HepG2 (cell line): ENCODE results near the gene PLEKHG4. TPM values are rescaled to one million over a fixed set of nuclear protein-coding genes. Genes with fewer than 3 reads are reported as not detected.

Source experiments
- CCAR2 ChIP-seq: fragments of 200-400 bp; formaldehyde crosslinking; optimal IDR thresholded peaks from 2 replicates; pipeline ENCODE3; 2018; ENCODE audit warnings: low read depth, mild to moderate bottlenecking, low read length, moderate library complexity
- RAD21 ChIP-seq: fragments of 450-650 bp; formaldehyde crosslinking; IDR thresholded peaks from 2 replicates; pipeline ENCODE4 v1.5.0; 2020; ENCODE audit warnings: mild to moderate bottlenecking
- RBAK ChIP-seq: sonication (generic); formaldehyde crosslinking; IDR thresholded peaks from 2 replicates; pipeline ENCODE4 v1.5.1; 2020; ENCODE audit warnings: mild to moderate bottlenecking, missing genetic modification reagents
- RORA ChIP-seq: sonication (generic); formaldehyde crosslinking; IDR thresholded peaks from 2 replicates; pipeline ENCODE4 v1.5.0; 2020; ENCODE audit warnings: mild to moderate bottlenecking, missing genetic modification reagents, moderate library complexity
- SNAI1 ChIP-seq: sonication (generic); formaldehyde crosslinking; IDR thresholded peaks from 2 replicates; pipeline ENCODE4 v1.5.0; 2020; ENCODE audit warnings: mild to moderate bottlenecking, missing genetic modification reagents, borderline replicate concordance
- TARDBP ChIP-seq: sonication (generic); formaldehyde crosslinking; IDR thresholded peaks from 2 replicates; pipeline ENCODE4 v1.8.0; 2022; ENCODE audit warnings: mild to moderate bottlenecking, missing genetic modification reagents
- YEATS2 ChIP-seq: sonication (generic); formaldehyde crosslinking; IDR thresholded peaks from 2 replicates; pipeline ENCODE4 v1.4.0; 2020; ENCODE audit warnings: missing genetic modification reagents, borderline replicate concordance
- ZBTB21 ChIP-seq: sonication (generic); formaldehyde crosslinking; IDR thresholded peaks from 2 replicates; pipeline ENCODE4 v1.4.0; 2020; ENCODE audit warnings: missing genetic modification reagents
- ZNF331 ChIP-seq: sonication (generic); formaldehyde crosslinking; IDR thresholded peaks from 2 replicates; pipeline ENCODE4 v1.4.0; 2020; ENCODE audit warnings: missing genetic modification reagents
- ZNF557 ChIP-seq: sonication (generic); formaldehyde crosslinking; IDR thresholded peaks from 2 replicates; pipeline ENCODE4 v1.4.0; 2020; ENCODE audit warnings: missing genetic modification reagents
- ZNF567 ChIP-seq: sonication (generic); formaldehyde crosslinking; IDR thresholded peaks from 2 replicates; pipeline ENCODE4 v1.8.1; 2023; ENCODE audit warnings: mild to moderate bottlenecking, missing genetic modification reagents, borderline replicate concordance
- ZNF570 ChIP-seq: sonication (generic); formaldehyde crosslinking; IDR thresholded peaks from 2 replicates; pipeline ENCODE4 v1.4.0; 2020; ENCODE audit warnings: mild to moderate bottlenecking, missing genetic modification reagents, borderline replicate concordance
- ZNF672 ChIP-seq: sonication (generic); formaldehyde crosslinking; IDR thresholded peaks from 2 replicates; pipeline ENCODE4 v1.8.1; 2022; ENCODE audit warnings: missing genetic modification reagents
- ZNF761 ChIP-seq: sonication (generic); formaldehyde crosslinking; conservative IDR thresholded peaks from 2 replicates; pipeline ENCODE4 v1.4.0; 2020; ENCODE audit warnings: mild to moderate bottlenecking, missing genetic modification reagents
- polyA plus RNA-seq, 8 experiments: library from polyadenylated mRNA; depleted of rRNA in 3 of 8; stranded (reverse) in 7 of 8; unstranded in 1 of 8; fragments of >200 nt; fragmentation: Illumina TruSeq in 4 of 8; extraction: Trizol in 4 of 8; gene quantifications; 2 replicates each; pipeline versions ENCODE4 v1.2.1 to v1.2.3, GENCODE V29; 2011 to 2016; ENCODE audit warnings: low read depth in 4 of 8, missing spikeins in 1 of 8, mixed read lengths in 1 of 8; ENCODE audit not compliant: insufficient read depth in 1 of 8
- total RNA-seq, 5 experiments: library from RNA; depleted of rRNA; stranded (reverse); fragments of >200 nt; fragmentation: Illumina TruSeq; extraction: Trizol; gene quantifications; 2 replicates each; pipeline ENCODE4 v1.2.3, GENCODE V29; 2016; ENCODE audit warnings: low read depth in 1 of 5
- TF ChIP-seq, protein P1 (sequence below): IDR thresholded peaks from 2 replicates; pipeline ENCODE4 v1.6.1; 2016; ENCODE audit warnings: missing biosample characterization, missing genetic modification reagents, low read depth
- TF ChIP-seq, protein P2 (sequence below): sonication (generic); formaldehyde crosslinking; IDR thresholded peaks from 2 replicates; pipeline ENCODE4 v1.4.0; 2020; ENCODE audit warnings: missing genetic modification reagents; ENCODE audit errors: not compliant biosample characterization
- TF ChIP-seq, protein P3 (sequence below): sonication (generic); formaldehyde crosslinking; IDR thresholded peaks from 2 replicates; pipeline ENCODE4 v1.5.0; 2020; ENCODE audit warnings: mild to moderate bottlenecking, missing genetic modification reagents
- TF ChIP-seq, protein P4 (sequence below): sonication (generic); formaldehyde crosslinking; conservative IDR thresholded peaks from 2 replicates; pipeline ENCODE4 v1.8.1; 2023; ENCODE audit warnings: missing genetic modification reagents
- TF ChIP-seq, protein P5 (sequence below): sonication (generic); formaldehyde crosslinking; IDR thresholded peaks from 2 replicates; pipeline ENCODE4 v1.4.0; 2020; ENCODE audit warnings: mild to moderate bottlenecking, missing genetic modification reagents
- TF ChIP-seq, protein P6 (sequence below): conservative IDR thresholded peaks from 2 replicates; pipeline ENCODE4 v1.6.1; 2018; ENCODE audit warnings: missing genetic modification reagents

Gene PLEKHG4
- total and polyA plus RNA-seq, 2 of the 13 experiments (the other 11 are each of a cell fraction or from before 2014, with no cell fraction given): 7.1 to 13.6 TPM

DNA sequence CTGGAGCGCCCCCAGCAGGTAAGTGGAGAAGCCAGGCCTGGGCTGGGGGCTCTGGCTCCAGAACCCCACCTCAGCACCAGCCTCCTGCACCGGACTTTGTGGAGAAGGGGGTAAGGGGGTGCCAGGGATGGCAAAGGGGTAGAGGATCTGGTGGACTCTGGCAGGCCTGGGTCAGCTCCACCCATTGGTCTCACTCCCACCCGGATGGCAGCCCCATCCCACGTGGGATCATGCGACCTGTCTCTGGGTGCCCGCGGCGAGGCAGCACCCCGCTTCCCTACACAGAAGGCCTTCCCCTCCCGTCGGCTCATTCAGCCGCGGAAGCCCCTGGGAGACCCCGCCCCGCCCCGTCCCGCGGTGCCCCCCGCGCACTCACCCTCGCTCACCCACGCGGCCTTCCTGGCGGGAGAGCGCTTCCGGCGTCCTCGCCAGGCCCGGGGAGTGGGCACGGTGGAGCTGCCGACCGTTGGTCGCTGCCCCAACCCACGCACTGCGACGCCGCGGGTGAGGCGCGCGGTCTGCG, 498 bp upstream of the PLEKHG4 start (continued):
- TF ChIP-seq, protein P1, sequence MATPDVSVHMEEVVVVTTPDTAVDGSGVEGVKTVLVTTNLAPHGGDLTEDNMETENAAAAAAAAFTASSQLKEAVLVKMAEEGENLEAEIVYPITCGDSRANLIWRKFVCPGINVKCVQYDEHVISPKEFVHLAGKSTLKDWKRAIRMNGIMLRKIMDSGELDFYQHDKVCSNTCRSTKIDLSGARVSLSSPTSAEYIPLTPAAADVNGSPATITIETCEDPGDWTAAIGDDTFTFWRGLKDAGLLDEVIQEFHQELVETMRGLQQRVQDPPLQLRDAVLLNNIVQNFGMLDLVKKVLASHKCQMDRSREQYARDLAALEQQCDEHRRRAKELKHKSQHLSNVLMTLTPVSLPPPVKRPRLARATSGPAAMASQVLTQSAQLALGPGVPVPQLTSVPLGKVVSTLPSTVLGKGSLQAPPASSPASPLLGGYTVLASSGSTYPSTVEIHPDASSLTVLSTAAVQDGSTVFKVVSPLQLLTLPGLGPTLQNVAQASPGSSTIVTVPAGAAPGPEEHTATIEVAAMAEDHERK (CRISPR knock-in tag): no peak
- TF ChIP-seq ZNF672: no peak
- TF ChIP-seq ZNF557 (CRISPR knock-in tag): peak; percentile 63; the same call in 1 of the 2 replicates
- TF ChIP-seq, protein P2, sequence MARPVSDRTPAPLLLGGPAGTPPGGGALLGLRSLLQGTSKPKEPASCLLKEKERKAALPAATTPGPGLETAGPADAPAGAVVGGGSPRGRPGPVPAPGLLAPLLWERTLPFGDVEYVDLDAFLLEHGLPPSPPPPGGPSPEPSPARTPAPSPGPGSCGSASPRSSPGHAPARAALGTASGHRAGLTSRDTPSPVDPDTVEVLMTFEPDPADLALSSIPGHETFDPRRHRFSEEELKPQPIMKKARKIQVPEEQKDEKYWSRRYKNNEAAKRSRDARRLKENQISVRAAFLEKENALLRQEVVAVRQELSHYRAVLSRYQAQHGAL (CRISPR knock-in tag): no peak
- no peak for TF ChIP-seq CCAR2
- TF ChIP-seq, protein P3, sequence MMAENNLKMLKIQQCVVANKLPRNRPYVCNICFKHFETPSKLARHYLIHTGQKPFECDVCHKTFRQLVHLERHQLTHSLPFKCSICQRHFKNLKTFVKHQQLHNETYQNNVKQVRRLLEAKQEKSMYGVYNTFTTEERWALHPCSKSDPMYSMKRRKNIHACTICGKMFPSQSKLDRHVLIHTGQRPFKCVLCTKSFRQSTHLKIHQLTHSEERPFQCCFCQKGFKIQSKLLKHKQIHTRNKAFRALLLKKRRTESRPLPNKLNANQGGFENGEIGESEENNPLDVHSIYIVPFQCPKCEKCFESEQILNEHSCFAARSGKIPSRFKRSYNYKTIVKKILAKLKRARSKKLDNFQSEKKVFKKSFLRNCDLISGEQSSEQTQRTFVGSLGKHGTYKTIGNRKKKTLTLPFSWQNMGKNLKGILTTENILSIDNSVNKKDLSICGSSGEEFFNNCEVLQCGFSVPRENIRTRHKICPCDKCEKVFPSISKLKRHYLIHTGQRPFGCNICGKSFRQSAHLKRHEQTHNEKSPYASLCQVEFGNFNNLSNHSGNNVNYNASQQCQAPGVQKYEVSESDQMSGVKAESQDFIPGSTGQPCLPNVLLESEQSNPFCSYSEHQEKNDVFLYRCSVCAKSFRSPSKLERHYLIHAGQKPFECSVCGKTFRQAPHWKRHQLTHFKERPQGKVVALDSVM (CRISPR knock-in tag): no peak
- TF ChIP-seq ZNF331: 0 out of 2 replicates have a peak, but pooled peaks have one; percentile 25
- no peak; the same call in 1 of the 2 replicates for TF ChIP-seq TARDBP
- TF ChIP-seq YEATS2 (CRISPR knock-in tag): 0 out of 2 replicates have a peak, but pooled peaks have one; percentile 20
- TF ChIP-seq ZNF570: no peak
- no peak for TF ChIP-seq RAD21 (CRISPR knock-in tag)
- no peak for TF ChIP-seq ZNF567
- no peak; the same call in 1 of the 2 replicates for TF ChIP-seq ZNF761 (CRISPR knock-in tag)
- no peak for TF ChIP-seq RORA (CRISPR knock-in tag)
- TF ChIP-seq SNAI1: no peak
- TF ChIP-seq, protein P4, sequence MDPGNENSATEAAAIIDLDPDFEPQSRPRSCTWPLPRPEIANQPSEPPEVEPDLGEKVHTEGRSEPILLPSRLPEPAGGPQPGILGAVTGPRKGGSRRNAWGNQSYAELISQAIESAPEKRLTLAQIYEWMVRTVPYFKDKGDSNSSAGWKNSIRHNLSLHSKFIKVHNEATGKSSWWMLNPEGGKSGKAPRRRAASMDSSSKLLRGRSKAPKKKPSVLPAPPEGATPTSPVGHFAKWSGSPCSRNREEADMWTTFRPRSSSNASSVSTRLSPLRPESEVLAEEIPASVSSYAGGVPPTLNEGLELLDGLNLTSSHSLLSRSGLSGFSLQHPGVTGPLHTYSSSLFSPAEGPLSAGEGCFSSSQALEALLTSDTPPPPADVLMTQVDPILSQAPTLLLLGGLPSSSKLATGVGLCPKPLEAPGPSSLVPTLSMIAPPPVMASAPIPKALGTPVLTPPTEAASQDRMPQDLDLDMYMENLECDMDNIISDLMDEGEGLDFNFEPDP (CRISPR knock-in tag): no peak
- TF ChIP-seq RBAK (CRISPR knock-in tag): no peak
- TF ChIP-seq, protein P5, sequence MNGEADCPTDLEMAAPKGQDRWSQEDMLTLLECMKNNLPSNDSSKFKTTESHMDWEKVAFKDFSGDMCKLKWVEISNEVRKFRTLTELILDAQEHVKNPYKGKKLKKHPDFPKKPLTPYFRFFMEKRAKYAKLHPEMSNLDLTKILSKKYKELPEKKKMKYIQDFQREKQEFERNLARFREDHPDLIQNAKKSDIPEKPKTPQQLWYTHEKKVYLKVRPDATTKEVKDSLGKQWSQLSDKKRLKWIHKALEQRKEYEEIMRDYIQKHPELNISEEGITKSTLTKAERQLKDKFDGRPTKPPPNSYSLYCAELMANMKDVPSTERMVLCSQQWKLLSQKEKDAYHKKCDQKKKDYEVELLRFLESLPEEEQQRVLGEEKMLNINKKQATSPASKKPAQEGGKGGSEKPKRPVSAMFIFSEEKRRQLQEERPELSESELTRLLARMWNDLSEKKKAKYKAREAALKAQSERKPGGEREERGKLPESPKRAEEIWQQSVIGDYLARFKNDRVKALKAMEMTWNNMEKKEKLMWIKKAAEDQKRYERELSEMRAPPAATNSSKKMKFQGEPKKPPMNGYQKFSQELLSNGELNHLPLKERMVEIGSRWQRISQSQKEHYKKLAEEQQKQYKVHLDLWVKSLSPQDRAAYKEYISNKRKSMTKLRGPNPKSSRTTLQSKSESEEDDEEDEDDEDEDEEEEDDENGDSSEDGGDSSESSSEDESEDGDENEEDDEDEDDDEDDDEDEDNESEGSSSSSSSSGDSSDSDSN (CRISPR knock-in tag): no peak; the same call in none of the 2 replicates
- TF ChIP-seq, protein P6, sequence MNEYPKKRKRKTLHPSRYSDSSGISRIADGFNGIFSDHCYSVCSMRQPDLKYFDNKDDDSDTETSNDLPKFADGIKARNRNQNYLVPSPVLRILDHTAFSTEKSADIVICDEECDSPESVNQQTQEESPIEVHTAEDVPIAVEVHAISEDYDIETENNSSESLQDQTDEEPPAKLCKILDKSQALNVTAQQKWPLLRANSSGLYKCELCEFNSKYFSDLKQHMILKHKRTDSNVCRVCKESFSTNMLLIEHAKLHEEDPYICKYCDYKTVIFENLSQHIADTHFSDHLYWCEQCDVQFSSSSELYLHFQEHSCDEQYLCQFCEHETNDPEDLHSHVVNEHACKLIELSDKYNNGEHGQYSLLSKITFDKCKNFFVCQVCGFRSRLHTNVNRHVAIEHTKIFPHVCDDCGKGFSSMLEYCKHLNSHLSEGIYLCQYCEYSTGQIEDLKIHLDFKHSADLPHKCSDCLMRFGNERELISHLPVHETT (CRISPR knock-in tag): no peak
- TF ChIP-seq ZBTB21: no peak
